Measurements from ENCODE around the gene ZBTB20.

DNA sequence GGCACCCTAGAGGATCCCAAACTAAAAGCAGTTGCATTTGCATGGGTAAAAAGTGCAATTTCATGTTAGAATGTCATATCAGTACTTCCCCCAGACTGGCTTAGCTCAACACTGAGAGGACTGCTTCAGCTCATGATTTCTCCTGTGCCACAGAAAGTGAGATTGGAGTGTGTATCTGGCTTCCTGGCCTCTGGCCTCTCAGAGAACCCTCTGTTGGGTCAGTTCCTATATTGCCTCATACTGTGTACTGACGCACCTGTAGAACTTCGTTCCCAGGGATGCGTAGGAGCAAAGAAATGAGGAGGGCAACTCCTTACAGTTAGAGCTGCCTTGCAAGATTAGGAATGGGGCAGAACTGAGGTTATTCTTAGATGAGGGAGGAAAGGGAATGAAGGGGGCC is 512.5 kb downstream of the ZBTB20 start:
- TF ChIP-seq EZH2 (IDR thresholded peaks at IDR 0.05; ENCODE audit: insufficient read depth, low read length) (no peak), CTCF (IDR thresholded peaks at IDR 0.05; ENCODE audit: insufficient read depth, low read depth, low read length) (no peak)
